ENCODE data around the gene SLC22A17.

The SLC22A17 gene

DNA sequence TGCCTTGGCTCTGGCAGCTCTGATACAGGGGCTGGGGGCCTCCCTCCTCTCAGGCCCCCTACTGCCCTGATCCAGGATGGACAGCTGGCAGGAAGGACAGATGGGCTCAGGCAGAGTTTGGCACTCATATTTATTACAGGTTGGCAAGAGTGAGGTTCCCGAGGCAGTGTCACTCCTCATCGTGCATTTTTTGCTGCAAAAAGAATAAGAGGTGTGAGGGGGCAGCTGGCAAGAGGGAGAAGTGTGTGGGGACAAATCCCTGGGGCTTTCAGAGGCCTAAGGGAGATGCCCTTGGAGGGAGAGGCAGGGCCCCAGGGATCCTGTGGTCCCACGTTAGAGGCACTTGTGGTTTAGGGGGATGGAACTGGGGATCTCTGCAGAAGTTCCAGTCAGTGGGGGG, 29.2 kb upstream of the SLC22A17 start:
- no peak for DNase-seq (ENCODE audit: low read depth)

DNA sequence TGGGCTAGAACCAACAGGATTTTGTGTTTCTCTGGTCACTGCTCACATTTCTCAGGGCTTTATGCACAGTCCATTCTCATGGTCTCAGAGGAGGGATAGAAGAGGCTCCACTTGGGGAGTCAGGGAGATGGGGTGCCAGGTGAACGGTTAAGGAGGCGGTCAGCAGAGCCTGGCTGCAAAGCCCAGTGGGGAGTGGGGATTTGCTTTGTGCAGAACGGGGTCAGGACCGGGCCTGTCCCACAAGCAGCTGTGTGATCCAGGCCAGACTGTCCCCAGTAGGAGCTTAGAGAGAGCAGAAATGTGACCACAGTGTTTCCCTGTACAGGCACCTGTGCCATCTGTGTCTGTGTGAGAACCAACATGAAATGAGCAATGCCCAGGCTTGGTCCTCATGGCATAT, 28.3 kb upstream of the SLC22A17 start:
- DNase-seq (ENCODE audit: low read depth): no peak

DNA sequence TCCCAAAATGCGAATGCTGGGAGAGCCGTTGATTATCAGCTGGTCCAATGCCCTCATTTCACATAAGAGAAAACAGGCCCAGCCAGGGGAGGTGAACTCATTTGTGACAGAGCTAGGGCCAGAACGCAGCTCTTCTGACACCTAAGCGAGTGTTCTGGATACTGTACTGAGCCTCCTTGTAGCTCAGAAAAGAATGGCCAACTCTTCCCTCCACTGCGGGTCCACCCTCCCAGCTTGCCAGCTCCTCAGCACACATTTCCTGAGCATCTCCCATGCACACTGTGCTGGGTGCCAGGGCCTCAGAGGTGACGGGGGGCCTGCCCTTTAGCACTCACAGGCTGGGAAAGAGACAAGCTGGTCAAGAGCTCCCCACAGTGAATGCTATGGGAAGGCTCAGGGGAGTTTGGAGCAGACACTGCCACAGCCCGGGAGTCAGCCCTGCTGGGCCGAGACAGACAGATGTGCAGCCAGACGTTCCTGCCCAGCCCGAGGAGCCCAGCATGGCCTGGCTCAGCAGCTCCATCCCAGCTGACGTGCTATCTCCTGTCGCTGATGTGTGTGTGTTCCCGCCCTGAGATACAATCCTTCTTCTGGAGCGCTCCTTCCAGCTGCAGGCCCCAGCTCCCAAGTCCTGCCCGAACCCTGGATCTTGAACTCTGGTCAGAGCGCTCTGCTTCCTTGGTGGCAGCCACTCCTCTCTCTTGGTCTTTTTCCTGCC, 27.7 kb upstream of the SLC22A17 start:
- no peak for DNase-seq (ENCODE audit: low read depth)

DNA sequence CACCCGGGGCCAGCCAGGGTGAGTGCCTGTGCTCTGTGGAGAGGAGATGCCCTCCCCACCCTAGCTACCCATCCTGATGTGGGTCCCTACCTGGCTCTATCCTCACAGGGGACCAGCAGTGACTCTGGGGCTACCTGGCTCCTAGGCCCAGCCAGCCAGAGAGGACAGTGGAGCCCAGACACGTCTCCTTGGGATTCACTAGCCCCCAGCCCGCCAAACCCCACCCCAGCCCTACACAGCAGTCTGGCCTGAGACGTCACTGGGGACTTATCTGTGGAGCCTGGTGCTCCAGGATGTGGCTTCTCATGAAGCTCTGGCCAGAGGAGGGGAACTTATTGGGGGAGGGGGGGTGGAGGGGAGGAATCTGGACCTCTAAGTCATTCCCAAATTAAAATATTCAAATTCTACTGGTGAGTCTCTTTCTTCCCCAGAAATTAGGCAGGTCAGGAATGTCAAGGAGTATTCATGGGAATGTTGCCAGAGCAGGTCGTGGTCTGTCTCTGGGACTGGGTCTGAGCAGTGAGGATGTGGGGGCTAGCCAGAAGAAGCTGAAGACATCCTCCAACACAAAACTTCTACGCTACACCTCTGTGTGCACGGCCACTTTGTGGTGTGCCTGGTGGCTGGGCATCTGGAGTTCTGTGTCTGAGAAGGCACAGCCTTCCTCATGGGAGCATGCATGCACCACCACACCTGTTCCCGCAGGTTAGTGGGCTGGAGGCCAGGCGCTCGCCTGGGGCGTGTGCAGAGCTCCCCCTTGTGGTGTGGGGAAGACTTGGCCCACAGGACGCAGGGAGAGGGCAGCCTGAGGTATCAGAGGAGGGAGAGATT, 26.9 kb upstream of the SLC22A17 start:
- no peak for DNase-seq (ENCODE audit: low read depth)

DNA sequence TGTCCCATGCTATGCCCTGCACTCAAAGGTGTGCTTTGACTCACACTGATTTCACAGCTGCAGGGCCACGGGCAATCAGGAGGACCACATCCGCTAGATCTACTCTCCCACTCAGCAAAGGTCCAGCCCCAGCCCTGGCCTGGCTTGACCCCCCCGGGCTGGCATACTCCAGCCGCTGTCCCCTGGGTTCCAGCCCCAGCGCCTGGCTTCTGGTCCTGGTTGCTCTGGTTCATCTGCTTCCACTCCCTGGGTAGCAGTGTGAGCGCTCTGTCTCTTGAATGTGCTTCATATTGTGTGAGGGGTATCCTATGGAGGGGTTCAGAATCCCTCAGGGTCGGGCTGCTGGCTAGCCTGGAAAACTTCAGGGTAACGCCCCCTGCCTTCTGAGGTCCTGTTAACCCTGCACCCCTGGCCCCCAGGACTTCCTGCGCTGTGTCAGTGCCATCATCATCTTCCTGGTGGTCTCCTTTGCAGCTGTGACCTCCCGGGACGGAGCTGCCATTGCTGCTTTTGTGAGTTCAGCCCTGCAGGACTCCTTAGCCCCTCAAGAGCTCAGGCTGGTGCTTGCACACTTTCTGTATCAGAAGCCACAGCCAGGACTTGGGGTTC, 26.0 kb upstream of the SLC22A17 start:
- DNase-seq (ENCODE audit: low read depth): no peak

DNA sequence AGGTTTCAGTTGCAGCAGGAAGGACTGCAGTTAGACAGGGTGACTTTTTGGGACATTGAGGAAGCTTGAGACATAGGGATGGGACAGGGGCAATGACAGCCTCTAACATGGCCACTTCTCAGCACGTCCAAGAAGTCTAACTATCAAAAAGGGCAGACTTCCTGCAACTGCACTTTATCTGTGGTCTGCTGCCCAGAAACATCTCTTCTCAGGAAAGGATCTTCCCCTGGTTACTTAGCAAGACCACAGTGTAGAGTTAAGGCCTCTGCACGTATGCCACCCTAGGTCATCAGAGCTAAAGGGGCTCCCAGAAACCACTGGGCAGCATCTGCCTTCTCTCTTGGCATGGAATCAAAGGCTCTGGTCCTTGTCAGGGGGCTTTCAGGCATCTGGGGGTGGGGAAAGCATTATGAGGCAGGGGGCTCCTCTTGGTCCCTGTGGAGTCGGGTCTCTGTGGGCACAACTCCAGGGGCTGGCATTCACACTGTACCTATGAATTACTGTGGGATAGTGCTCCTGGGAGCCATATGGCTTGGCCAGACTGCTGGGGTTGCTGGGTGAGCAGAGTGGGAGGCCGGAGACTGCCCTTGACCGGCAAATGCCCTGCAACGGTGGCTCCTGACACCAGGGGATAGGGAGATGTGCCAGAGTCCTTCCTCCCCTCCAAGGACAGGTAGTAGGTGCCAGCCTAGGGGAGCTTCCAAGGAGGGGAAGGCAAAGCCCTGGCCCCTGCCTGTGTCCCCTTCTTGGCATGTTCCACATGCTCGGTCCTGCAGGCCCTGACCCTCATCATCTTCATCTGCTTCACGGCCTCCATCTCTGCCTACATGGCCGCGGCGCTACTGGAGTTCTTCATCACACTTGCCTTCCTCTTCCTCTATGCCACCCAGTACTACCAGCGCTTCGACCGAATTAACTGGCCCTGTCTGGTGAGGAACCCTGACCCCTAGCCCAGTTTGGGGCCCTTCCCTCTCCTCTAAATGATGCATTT, 25.2 kb upstream of the SLC22A17 start:
- DNase-seq (ENCODE audit: low read depth): no peak

DNA sequence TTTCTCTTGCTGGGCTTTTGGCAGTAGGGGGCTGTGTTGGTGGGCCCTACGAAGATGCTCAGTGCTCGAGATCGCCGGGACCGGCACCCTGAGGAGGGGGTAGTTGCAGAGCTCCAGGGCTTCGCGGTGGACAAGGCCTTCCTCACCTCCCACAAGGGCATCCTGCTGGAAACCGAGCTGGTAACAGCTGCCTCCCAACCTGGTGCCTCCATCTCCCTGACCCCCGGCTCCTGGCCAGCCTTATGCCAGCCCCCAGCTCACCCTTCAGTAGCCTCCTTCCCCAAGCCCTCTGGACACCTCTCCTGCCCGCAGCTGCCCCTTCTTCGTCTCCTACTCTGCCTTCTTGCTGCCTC, 24.5 kb upstream of the SLC22A17 start:
- DNase-seq (ENCODE audit: low read depth): no peak

DNA sequence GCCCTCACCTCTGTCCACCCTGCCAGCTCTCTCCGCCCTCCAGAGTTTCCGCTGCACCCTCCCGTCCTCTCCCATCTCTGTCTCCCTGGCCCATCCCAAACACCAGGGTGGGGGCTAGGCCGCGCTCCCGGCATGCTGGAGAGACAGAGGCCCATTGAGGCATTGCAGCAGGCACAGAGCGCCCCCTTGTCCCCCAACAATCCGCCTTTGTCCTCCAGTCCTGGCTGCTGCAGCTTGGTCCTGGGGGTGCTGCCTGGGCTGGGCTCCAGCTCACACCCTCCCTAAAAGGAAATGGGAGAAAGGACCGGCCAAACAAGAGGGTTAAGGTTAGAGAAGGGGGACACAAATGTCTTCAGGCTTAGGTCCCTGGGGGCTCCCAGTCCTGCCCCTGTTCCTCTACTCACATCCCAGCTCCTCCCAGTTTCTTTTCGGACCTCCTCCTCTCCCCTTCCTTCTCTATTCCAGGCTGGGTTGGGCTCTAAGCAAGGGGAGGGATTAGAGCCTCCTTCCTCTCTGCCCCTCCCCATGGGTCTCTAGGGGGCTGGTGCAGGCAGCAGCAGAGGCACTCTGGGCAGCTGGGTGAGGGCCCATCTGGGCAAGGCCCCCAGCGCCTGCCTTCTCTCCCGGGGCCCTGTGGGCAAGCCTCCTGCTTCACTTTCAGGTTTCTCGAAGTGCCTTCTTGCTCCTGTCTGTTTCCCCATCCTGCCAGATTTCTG, 24.0 kb upstream of the SLC22A17 start, which contains the start of gene CMTM5:
Gene CMTM5 (plus strand): TSS at position 565 of the 716 bp plus-strand sequence. CDS start 206 bp downstream, outside the sequence.
- no peak for DNase-seq (ENCODE audit: low read depth)

DNA sequence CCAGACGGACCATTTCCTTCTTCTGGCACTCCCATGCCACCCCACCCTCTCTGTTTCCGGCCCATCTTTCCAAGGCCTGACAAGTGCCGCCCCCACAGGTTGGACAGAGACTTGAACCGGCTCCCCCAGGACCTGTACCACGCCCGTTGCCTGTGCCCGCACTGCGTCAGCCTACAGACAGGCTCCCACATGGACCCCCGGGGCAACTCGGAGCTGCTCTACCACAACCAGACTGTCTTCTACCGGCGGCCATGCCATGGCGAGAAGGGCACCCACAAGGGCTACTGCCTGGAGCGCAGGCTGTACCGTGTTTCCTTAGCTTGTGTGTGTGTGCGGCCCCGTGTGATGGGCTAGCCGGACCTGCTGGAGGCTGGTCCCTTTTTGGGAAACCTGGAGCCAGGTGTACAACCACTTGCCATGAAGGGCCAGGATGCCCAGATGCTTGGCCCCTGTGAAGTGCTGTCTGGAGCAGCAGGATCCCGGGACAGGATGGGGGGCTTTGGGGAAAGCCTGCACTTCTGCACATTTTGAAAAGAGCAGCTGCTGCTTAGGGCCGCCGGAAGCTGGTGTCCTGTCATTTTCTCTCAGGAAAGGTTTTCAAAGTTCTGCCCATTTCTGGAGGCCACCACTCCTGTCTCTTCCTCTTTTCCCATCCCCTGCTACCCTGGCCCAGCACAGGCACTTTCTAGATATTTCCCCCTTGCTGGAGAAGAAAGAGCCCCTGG, 23.0 kb upstream of the SLC22A17 start:
- DNase-seq (ENCODE audit: low read depth): no peak

DNA sequence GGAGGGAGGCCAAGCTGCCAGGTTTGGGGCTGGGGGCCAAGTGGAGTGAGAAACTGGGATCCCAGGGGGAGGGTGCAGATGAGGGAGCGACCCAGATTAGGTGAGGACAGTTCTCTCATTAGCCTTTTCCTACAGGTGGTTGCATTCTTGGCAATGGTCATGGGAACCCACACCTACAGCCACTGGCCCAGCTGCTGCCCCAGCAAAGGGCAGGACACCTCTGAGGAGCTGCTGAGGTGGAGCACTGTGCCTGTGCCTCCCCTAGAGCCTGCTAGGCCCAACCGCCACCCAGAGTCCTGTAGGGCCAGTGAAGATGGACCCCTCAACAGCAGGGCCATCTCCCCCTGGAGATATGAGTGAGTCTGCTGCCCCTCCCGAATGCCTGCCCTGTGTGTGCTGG, 20.4 kb upstream of the SLC22A17 start:
- DNase-seq (ENCODE audit: low read depth): no peak

DNA sequence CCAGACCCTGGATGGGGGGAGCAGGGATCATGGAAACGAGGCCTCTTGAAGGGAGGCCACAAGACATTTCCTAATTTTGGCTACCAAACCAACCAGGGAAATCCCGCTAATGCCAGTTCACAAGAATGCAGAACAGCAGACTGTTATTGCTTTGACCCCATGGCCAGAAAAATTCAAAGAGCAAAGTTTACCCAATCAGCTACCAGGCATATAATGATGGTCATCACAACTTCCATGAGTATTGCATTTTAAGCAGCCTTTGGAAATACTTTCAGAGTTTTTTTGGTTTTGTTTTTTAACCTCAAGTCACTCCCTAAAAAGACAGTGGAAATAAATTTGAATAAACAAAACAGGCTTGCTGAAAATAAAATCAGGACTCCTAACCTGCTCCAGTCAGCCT, 19.8 kb upstream of the SLC22A17 start, which contains the start of gene IL25:
Gene IL25 (plus strand): TSS at position 301 of the 400 bp plus-strand sequence.
- DNase-seq (ENCODE audit: low read depth): no peak

DNA sequence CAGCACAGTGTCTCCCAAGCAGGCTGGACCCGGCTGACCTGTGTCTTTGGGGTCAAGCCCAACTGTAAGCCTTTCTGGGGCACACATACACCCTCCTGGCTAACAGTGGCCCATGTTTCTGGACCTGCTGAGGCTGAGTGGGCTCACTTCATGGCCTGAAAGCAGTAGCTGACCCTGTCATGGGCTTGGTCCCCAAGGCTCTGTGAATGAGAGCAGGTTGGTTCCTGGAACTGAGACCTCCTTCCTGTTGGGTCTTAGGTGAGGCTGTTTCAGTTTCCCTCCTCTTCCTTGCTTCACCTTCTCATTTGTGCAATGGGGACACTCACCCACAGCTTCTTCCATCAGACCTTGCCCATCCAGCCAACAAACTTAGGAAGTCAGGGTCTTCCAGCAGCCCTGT, 19.2 kb upstream of the SLC22A17 start:
- DNase-seq (ENCODE audit: low read depth): no peak

DNA sequence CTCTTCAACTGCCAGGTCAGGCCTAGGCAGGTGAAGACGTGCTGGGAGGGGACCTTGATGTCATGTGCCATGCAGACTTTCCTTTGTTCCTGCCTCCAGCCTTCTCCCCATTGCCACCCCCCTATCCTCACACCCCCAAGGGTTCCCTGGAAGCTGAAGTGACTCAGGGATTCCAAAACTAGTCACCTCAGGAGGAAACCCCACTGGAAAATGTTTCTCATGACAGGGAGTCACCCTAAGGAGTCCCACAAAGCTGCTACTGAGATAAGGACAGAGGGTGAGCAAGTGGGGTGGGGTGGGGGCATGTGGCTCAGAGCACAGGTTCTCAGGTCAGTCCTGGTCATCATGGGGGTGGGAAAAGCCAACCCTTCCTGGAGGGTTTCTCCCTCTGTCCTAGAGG, 17.5 kb upstream of the SLC22A17 start:
- no peak for DNase-seq (ENCODE audit: low read depth)

DNA sequence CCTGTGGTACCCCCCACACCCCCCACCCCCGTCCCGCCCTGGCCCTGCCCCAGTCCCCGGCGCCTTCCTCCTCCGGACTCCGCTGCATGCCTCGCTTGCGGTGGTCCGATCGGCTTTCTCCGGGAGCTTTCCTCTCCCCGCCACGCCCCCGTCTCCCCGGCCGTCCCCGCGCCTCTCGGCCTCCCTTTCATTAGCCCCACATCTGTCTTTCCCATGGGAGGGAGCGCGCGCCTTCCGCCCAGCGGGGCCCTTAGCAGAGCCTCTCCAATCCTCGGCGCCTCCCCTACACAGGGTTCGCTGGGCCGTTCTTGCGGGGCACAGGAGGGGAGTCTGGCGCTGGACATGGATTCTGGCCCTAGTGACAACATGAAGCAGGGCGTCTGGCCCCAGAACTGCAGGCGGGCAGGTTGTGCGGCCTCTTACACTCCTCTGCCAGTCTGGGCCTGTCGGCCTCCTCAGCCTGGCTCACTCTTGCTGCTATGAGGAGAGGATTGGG, 13.8 kb upstream of the SLC22A17 start:
- no peak for DNase-seq (ENCODE audit: low read depth)

DNA sequence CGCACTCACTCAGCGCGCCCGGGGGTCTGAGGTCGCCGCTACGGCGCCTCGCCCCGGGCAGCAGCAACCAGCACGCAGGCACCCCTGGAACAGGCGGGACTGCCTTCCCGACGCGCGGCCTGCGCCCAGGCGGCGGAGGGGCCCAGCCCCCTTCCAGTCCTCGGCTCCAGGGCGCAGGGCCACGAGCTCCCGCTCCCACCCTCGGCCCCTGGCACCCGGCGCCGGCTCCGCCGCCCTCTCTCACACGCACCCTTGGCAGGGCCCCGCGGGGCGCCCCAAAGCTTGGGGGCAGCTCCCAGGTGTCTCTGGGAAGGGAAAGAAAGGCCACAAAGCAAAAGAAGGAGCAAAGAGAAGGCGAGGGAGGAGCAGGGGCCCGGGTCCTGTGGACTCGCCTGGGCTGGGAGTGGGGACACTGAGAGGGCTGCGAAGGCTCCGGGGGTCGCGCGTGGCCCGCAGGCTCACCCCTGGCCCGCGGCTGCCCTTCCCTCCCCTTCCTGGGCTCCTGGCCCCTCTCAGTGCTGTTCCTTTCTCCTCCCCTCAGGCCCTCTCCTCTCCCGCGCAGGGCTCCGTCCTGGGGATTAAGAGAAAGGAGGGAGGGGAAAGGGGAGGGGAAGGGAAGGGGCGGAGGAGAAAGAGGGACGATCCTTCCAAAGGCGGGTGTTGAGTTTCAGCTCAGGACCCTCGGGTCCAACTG, 13.2 kb upstream of the SLC22A17 start:
- DNase-seq (ENCODE audit: low read depth): no peak

DNA sequence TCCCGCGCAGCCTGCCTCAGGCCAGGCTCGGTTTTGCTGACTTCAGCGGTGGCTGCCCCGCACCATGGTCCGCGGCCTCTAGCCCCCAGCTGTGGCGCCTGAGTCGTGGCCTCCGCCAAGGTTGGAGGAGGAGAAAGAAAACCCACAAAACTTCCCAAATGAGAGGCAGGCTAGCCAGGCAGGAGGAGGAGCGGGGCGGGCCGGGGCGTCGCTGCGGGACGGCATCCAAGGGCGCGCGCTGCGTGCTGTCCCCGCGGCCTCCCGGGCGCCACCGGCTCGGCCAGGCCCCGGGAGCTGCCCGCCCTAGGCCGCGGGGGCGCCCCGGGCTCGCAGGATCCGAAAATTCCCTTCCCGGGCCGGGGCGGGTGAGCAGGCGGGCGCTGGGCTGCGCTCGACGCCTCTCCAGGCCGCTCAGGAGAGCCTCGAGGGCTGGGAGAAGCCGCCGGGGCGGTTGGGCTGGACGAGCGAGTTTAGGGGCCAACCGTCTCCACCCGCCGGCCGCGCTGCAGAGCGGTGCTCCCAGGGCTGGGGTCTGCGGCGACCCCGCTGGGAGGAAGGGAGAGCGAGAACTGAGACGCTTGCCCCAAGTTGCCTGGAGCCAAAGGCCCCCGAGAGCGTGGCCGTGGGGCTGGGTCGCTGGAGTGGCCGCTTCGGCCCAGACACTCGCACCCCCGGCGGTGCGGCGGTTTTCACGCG, 12.5 kb upstream of the SLC22A17 start, which contains the start of gene EFS:
Gene EFS (minus strand): TSS at position 137 of the 696 bp plus-strand sequence. CDS start 147 bp downstream, outside the sequence.
- no peak for DNase-seq (ENCODE audit: low read depth)

DNA sequence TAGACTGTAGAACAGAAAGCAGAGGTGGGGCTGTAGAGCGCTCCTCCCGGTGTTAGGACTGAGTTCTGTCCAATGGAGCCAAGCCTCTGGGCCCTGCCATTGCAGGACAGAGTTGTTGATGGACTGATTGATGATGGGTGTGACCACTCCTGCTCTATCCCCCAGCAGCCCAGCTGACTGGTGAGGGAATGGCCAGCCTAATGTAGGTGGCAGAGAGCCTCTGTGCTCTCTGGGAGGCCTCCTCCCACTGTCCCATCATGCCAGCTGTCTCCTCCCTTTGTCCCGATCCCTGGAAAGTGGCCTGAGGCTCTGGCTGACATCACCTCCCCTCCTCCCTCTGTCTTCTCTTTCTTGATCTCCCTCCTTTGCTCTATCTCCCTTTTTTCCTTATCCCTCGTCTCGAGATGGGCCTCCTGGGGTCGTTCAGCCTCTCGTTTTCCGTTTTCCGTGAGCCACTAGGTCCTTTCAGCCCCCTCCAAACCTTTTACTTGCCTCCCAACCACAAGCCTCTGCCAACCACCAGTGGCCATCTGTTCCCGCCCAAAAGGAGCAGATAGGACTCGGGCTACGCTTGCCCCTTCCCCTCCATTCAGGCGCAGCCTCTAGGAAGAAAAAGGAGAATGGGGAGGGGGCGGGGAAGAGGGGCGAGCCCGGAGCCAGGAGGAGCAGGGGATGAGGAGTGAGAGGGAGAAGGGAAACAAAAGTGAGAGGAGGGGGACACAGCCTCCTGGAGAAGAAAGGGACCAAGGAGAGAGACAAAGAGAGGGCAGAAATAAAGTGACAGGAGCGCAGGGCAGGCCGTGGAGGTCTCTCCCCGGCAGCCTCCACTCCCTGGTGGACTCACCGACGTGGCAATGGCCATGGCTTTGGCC, 11.7 kb upstream of the SLC22A17 start:
- no peak for DNase-seq (ENCODE audit: low read depth)

DNA sequence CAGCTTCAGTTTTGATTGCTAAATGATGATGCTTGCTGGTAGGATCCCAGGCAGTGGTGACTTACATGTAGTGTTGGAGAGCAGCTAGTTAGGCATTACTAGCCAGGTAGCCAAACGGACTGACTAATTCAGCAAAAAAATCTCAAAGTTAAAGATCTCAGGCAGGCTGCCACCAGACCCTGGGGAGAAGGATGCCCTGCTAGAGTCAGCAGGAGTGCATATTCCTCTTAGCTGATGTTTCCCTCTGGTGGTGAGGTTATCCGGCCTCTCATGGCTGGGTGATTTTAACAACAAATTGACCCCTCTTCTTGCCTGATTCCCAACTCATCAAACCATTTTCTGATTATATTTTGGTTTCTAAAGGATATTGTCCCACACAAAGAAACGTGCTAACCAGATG, 9.5 kb upstream of the SLC22A17 start:
- DNase-seq (ENCODE audit: low read depth): no peak

Data from HS-27A (cell line).